ENCODE data around the gene HIP1. TPM values are rescaled to one million over a fixed set of nuclear protein-coding genes. Genes with fewer than 3 reads are reported as not detected.
"Not testable (repeated sequence)": the region's sequence is repeated elsewhere in the genome, so short reads cannot be mapped to it uniquely, and the experiment has no call there.

HIP1 gene
- total and polyA plus RNA-seq, 4 donors, result 26.0 to 44.0 (median 35.3) TPM

- 100% methylated on average over 1 of the region's 3 CpGs for WGBS (ENCODE audit: insufficient coverage)
- H3K27me3 ChIP-seq (ENCODE audit: control insufficient read depth, insufficient read depth, low read length); H3K4me1 ChIP-seq (ENCODE audit: control insufficient read depth, insufficient read depth, low read length); DNase-seq (ENCODE audit: low read depth in 4 of 6, low spot score in 6 of 6); H3K27ac ChIP-seq (ENCODE audit: low read depth, low read length); H3K9me3 ChIP-seq (ENCODE audit: control insufficient read depth, insufficient read depth, low read length); H3K36me3 ChIP-seq (ENCODE audit: control insufficient read depth, insufficient read depth, low read length); H3K4me3 ChIP-seq (ENCODE audit: low read depth, low read length): not testable (repeated sequence)
Observed at GRCh38 chr7:75717746-75718145, 21.0 kb downstream of the HIP1 start.

- no peaks in the 10 kb centered on the region for H3K36me3 ChIP-seq (ENCODE audit: control insufficient read depth, insufficient read depth, low read length)
- H3K27me3 ChIP-seq (ENCODE audit: control insufficient read depth, insufficient read depth, low read length), result no peaks in the 10 kb centered on the region
- no peak for DNase-seq (ENCODE audit: low read depth in 4 of 6, low spot score in 6 of 6)
- 93% methylated on average over 5 of the region's 9 CpGs for WGBS (ENCODE audit: insufficient coverage)
- no peaks in the 10 kb centered on the region for H3K9me3 ChIP-seq (ENCODE audit: control insufficient read depth, insufficient read depth, low read length)
- no peak overlapping the region for H3K27ac ChIP-seq (ENCODE audit: low read depth, low read length)
- H3K4me3 ChIP-seq (ENCODE audit: low read depth, low read length), result no peak overlapping the region
- H3K4me1 ChIP-seq (ENCODE audit: control insufficient read depth, insufficient read depth, low read length), result peaks cover 3% of the 10 kb centered on the region
Observed at GRCh38 chr7:75716992-75717626, 21.6 kb downstream of the HIP1 start.

DNA sequence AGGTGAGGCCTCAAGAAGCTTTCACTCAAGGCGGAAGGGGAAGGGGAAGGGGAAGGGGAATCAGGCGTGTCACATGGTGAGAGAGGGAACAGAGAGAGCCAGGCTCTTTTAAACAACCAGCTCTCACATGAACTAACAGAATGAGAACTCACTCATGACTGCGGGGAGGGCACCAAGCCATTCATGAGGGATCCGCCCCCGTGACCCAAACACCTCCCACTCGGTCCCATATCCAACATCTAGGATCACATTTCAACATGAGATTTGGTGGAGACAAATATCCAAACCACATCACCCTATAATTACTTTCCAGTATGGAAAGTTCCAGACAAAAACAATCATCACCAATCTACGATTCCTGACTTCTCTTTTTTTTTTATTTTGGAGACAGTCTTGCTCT is 22.9 kb downstream of the HIP1 start:
- Histone ChIP-seq H3K27me3 (ENCODE audit: control insufficient read depth, insufficient read depth, low read length) (no peaks in the 10 kb centered on the region), H3K27ac (ENCODE audit: low read depth, low read length) (no peak overlapping the region), H3K4me1 (ENCODE audit: control insufficient read depth, insufficient read depth, low read length) (peaks cover 3% of the 10 kb centered on the region), H3K9me3 (ENCODE audit: control insufficient read depth, insufficient read depth, low read length) (no peaks in the 10 kb centered on the region), H3K36me3 (ENCODE audit: control insufficient read depth, insufficient read depth, low read length) (no peaks in the 10 kb centered on the region), H3K4me3 (ENCODE audit: low read depth, low read length) (no peak overlapping the region)
- 87% methylated on average over 5 of the region's 7 CpGs for WGBS (ENCODE audit: insufficient coverage)
- DNase-seq (ENCODE audit: low read depth in 4 of 6, low spot score in 6 of 6), result no peak

DNA sequence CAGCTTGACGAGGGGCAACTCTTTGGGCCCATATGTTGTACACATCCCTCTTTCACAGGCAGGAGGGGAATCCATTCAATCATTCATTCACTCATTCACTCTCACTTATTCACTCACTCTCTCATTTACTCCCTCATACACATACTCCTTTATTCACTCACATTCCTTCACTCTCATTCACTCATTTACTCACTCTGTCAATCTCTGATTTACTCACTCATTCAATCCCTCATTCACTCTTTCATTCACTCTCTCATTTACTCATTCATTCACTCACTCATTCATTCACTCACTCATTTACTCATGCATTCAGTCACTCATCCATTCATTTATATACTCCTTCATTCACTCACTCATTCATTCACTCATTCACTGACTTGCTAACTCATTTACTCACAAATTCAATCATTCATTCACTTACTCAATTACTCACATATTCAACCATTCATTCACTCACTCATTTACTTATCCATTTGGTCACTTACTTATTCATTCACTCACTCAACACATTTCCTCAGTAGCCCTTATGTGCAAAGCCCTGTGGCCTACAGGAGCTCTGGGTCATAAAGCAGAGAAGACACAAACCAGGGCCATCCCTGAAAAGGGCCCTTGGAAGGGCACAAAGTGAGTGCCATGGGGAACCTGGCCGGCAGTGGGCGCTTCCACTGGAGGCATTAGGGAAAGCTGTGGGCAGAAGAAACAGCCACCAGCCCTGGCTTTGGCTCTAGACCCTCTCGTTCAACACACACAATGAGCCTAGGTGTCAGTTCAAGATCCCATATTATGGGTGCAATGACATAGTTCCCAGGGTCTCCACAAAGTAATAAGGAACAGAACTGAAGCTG is 26.0 kb downstream of the HIP1 start:
- 80% methylated on average over 4 of the region's 4 CpGs for WGBS (ENCODE audit: insufficient coverage)
- Histone ChIP-seq H3K4me1 (ENCODE audit: control insufficient read depth, insufficient read depth, low read length) (peaks cover 3% of the 10 kb centered on the region), H3K36me3 (ENCODE audit: control insufficient read depth, insufficient read depth, low read length) (no peaks in the 10 kb centered on the region), H3K9me3 (ENCODE audit: control insufficient read depth, insufficient read depth, low read length) (peaks cover 8% of the 10 kb centered on the region), H3K27ac (ENCODE audit: low read depth, low read length) (no peak overlapping the region), H3K27me3 (ENCODE audit: control insufficient read depth, insufficient read depth, low read length) (no peaks in the 10 kb centered on the region), H3K4me3 (ENCODE audit: low read depth, low read length) (no peak overlapping the region)
- DNase-seq (ENCODE audit: low read depth in 4 of 6, low spot score in 6 of 6), result no peak

- Histone ChIP-seq H3K27me3 (ENCODE audit: control insufficient read depth, insufficient read depth, low read length) (no peaks in the 10 kb centered on the region), H3K36me3 (ENCODE audit: control insufficient read depth, insufficient read depth, low read length) (no peaks in the 10 kb centered on the region), H3K4me1 (ENCODE audit: control insufficient read depth, insufficient read depth, low read length) (peaks cover 3% of the 10 kb centered on the region), H3K27ac (ENCODE audit: low read depth, low read length) (no peak overlapping the region), H3K9me3 (ENCODE audit: control insufficient read depth, insufficient read depth, low read length) (peaks cover 8% of the 10 kb centered on the region), H3K4me3 (ENCODE audit: low read depth, low read length) (no peak overlapping the region)
- peak in 1 of 6 donors; percentile 8 for DNase-seq (ENCODE audit: low read depth in 4 of 6, low spot score in 6 of 6)
- WGBS (ENCODE audit: insufficient coverage), result 88% methylated on average over 1 of the region's 10 CpGs
Observed at GRCh38 chr7:75711656-75712514, 26.9 kb downstream of the HIP1 start.

GRCh38 chr7:75711076-75711475 is 27.7 kb downstream of the HIP1 start:
- Histone ChIP-seq H3K27ac (ENCODE audit: low read depth, low read length) (no peak overlapping the region), H3K27me3 (ENCODE audit: control insufficient read depth, insufficient read depth, low read length) (no peaks in the 10 kb centered on the region)

GRCh38 chr7:75704928-75705327 is 33.8 kb downstream of the HIP1 start:
- Histone ChIP-seq H3K36me3 (ENCODE audit: control insufficient read depth, insufficient read depth, low read length) (no peaks in the 10 kb centered on the region), H3K27me3 (ENCODE audit: control insufficient read depth, insufficient read depth, low read length) (no peaks in the 10 kb centered on the region), H3K4me3 (ENCODE audit: low read depth, low read length) (no peak overlapping the region), H3K4me1 (ENCODE audit: control insufficient read depth, insufficient read depth, low read length) (no peaks in the 10 kb centered on the region), H3K27ac (ENCODE audit: low read depth, low read length) (no peak overlapping the region), H3K9me3 (ENCODE audit: control insufficient read depth, insufficient read depth, low read length) (peaks cover 4% of the 10 kb centered on the region)
- 69% methylated on average over 2 of the region's 4 CpGs for WGBS (ENCODE audit: insufficient coverage)
- DNase-seq (ENCODE audit: low read depth in 4 of 6, low spot score in 6 of 6), result no peak

More at GRCh38 chr7:75711076-75711475, 27.7 kb downstream of the HIP1 start:
- Histone ChIP-seq H3K36me3 (ENCODE audit: control insufficient read depth, insufficient read depth, low read length) (no peaks in the 10 kb centered on the region), H3K4me3 (ENCODE audit: low read depth, low read length) (no peak overlapping the region), H3K9me3 (ENCODE audit: control insufficient read depth, insufficient read depth, low read length) (peaks cover 8% of the 10 kb centered on the region), H3K4me1 (ENCODE audit: control insufficient read depth, insufficient read depth, low read length) (peaks cover 3% of the 10 kb centered on the region)
- peak in 1 of 6 donors; percentile 9 for DNase-seq (ENCODE audit: low read depth in 4 of 6, low spot score in 6 of 6)

GRCh38 chr7:75702515-75702914 is 36.2 kb downstream of the HIP1 start:
- no peaks in the 10 kb centered on the region for H3K4me1 ChIP-seq (ENCODE audit: control insufficient read depth, insufficient read depth, low read length)
- DNase-seq (ENCODE audit: low read depth in 4 of 6, low spot score in 6 of 6), result no peak
- no peak overlapping the region for H3K4me3 ChIP-seq (ENCODE audit: low read depth, low read length)
- H3K27me3 ChIP-seq (ENCODE audit: control insufficient read depth, insufficient read depth, low read length), result no peaks in the 10 kb centered on the region
- H3K36me3 ChIP-seq (ENCODE audit: control insufficient read depth, insufficient read depth, low read length), result no peaks in the 10 kb centered on the region
- H3K27ac ChIP-seq (ENCODE audit: low read depth, low read length), result no peak overlapping the region
- no peaks in the 10 kb centered on the region for H3K9me3 ChIP-seq (ENCODE audit: control insufficient read depth, insufficient read depth, low read length)
- WGBS (ENCODE audit: insufficient coverage), result 75% methylated on average over 1 of the region's 4 CpGs

- Histone ChIP-seq H3K27ac (ENCODE audit: low read depth, low read length) (no peak overlapping the region), H3K9me3 (ENCODE audit: control insufficient read depth, insufficient read depth, low read length) (no peaks in the 10 kb centered on the region), H3K4me1 (ENCODE audit: control insufficient read depth, insufficient read depth, low read length) (peaks cover 11% of the 10 kb centered on the region), H3K27me3 (ENCODE audit: control insufficient read depth, insufficient read depth, low read length) (no peaks in the 10 kb centered on the region), H3K36me3 (ENCODE audit: control insufficient read depth, insufficient read depth, low read length) (no peaks in the 10 kb centered on the region), H3K4me3 (ENCODE audit: low read depth, low read length) (no peak overlapping the region)
- WGBS (ENCODE audit: insufficient coverage), result 95% methylated on average over 8 of the region's 12 CpGs
- DNase-seq (ENCODE audit: low read depth in 4 of 6, low spot score in 6 of 6), result no peak
Observed at GRCh38 chr7:75699993-75700392, 38.7 kb downstream of the HIP1 start.

Measured in spinal cord (tissue), 10 donors.